ENCODE data around the gene ADAM10.

ADAM10 gene

DNA sequence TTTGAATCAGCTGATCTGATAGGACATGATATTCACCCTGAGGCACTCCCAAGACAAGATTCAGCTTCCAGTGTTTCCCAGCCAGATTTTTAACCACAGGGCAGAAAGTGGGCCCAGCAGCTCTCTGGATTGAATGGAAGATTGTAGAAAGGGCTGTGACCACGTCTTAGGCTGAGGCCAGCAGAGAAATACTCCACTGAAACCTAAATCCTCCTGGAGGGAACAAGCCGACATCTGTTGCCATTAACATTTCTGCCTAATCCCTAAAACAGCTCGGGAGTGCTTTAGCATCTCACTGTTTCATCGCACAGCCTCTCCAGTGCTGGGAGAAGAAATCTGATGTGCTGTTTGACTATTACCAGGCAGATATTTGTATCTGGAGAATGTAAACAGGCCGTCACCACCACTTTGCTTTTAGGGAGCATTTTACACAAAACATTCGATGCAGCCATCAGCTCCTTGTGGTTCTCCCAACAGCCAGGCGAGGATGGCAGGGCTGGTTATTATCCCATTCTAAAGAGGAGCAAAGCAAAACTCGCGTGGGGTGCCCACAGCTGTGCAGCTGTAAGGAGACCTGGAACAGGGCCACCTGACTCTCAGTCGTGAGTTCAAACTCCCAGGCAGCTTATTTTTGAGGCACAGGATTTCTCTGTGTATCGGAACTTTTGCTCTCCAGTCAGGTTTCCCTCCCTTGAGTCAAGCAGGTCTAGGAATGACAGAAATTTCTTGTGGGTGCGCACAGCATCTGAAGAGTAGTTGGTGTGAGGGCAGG is 200.3 kb downstream of the ADAM10 start:
- DNase-seq (ENCODE audit: low spot score): no peak
- ChIA-PET POLR2A (ENCODE audit: low non-redundant PET) (no interaction called here), CTCF (no interaction called here)
- TF ChIP-seq, protein P1, sequence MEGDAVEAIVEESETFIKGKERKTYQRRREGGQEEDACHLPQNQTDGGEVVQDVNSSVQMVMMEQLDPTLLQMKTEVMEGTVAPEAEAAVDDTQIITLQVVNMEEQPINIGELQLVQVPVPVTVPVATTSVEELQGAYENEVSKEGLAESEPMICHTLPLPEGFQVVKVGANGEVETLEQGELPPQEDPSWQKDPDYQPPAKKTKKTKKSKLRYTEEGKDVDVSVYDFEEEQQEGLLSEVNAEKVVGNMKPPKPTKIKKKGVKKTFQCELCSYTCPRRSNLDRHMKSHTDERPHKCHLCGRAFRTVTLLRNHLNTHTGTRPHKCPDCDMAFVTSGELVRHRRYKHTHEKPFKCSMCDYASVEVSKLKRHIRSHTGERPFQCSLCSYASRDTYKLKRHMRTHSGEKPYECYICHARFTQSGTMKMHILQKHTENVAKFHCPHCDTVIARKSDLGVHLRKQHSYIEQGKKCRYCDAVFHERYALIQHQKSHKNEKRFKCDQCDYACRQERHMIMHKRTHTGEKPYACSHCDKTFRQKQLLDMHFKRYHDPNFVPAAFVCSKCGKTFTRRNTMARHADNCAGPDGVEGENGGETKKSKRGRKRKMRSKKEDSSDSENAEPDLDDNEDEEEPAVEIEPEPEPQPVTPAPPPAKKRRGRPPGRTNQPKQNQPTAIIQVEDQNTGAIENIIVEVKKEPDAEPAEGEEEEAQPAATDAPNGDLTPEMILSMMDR (conservative IDR thresholded peaks at IDR 0.05; ENCODE audit: low read depth): no peak
- H3K27ac ChIP-seq: no peak overlapping the region

DNA sequence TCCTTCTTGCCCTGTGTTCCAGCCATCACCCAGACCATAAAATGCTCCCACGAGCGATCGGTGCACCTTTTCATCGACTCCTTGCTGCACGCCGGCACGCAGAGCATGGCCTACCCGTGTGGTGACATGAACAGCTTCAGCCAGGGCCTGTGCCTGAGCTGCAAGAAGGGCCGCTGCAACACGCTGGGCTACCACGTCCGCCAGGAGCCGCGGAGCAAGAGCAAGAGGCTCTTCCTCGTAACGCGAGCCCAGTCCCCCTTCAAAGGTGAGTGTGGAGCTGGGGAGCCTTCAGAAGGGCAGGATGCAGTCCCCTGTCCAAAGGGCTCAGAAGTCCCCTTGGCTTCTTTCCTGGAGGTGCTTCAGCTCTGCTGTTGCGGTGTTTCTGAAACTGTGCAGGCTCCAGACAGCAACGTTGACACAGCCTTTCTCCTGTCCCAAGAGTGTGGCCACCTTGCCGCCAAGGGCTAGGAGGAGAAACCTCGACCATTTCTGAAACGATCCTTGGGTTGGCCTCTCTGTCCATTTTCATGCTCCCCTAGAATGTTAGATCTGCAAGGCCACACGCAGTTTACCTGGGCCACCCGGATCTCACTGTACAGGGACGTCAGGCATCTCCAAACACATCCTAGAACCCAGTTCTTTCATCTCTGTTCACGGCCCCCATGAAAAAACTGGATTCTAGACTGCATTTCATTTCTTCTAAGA is 201.0 kb downstream of the ADAM10 start:
- no peak for DNase-seq (ENCODE audit: low spot score)
- TF ChIP-seq, protein P1 (conservative IDR thresholded peaks at IDR 0.05; ENCODE audit: low read depth): no peak
- ChIA-PET POLR2A (ENCODE audit: low non-redundant PET) (no interaction called here), CTCF (no interaction called here)
- no peak overlapping the region for H3K27ac ChIP-seq

DNA sequence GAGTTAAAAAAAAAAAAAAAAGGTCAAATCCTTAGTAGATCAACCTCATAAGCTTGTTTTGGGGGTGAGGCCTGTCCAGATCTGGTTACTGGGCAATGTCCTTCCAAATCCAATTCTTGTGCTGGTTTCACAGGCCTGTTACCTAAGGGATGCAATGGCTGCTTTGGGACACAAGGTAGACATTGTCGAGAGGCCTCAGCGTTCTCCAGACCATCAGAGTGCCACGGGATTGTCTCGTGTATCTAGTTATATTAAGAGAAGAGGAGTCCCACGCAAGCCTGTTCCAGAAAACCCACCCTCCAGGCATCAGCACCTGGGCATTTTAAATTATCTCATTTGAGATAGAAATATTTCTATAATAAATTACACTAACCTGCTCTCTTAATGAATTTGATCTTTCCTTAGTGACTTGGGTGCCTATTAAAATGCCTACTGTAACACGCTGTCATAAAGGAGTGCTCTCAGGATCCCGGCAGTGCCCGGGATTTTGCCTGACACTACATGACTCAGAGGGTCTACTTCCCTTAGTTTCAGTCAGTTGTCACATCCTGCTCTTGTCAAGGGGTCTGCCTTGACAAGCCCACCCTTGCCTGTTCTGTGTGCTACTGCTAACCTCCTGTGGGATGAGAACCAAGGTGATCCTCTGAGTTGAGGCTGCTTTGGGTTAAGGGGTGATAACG is 201.7 kb downstream of the ADAM10 start:
- CTCF ChIA-PET: interaction anchor here (0.6 kb wide), 1 partner anchor 106 kb away, joined by 3 read pairs; no protein-coding TSS in a partner anchor
- H3K27ac ChIP-seq: no peak overlapping the region; the same call in 1 of the 2 replicates
- POLR2A ChIA-PET (ENCODE audit: low non-redundant PET): no interaction called here

DNA sequence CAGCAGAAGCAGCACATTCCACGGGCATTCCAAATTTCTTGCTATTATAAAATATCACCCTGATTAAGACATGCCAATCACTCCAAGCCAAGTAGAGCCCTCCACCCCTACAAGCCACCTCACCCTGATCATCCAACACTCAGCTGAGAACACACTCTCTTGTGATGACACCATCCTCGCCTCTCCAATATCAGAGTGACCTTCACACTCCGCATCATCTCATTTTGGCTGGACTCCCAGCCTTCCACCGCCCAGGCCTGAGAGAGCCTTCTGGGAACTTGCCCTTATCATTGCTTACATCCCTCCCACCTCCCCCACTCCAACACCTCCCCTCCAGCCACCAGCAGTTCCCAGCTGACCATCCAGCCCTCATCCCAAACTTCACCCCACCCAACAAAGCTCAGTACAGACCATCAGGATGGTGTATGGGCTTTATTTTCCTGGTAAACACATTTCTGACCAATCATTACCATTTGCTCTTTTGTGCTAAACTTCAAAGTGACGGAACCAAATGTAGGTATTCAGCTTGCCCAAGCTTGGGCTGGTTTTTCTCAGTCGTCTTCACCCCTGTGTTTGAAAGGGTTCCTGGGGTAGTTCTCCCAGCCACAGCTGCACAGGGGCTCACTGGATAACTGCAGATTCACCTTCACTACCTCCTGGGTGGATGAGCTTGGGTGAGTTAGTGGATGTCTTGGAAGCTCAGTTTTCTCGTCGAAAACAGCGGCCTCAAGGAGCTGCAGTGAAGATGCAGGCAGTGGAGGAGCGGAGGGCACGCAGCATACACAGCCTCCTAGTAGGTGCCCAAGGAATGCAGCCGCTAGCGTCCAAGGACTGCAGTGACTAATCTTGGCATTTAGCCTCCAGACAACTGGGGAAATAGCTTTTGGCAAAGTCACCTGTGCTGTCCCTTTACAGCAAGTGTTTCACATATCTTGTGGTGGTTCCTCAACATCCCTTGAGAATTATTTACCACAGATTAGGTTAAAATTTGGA is 202.6 kb downstream of the ADAM10 start:
- ChIA-PET POLR2A (ENCODE audit: low non-redundant PET) (no interaction called here), CTCF (interaction anchor here (0.6 kb wide), 2 partner anchors 105 to 888 kb away, joined by 3 read pairs; no protein-coding TSS in a partner anchor)
- TF ChIP-seq, protein P1 (conservative IDR thresholded peaks at IDR 0.05; ENCODE audit: low read depth): no peak
- peak overlapping the region; percentile 38 for H3K27ac ChIP-seq
- DNase-seq (ENCODE audit: low spot score): peak; percentile 73

More for the DNA sequence above, 201.7 kb downstream of the ADAM10 start:
- TF ChIP-seq, protein P1 (conservative IDR thresholded peaks at IDR 0.05; ENCODE audit: low read depth): no peak
- DNase-seq (ENCODE audit: low spot score): no peak

DNA sequence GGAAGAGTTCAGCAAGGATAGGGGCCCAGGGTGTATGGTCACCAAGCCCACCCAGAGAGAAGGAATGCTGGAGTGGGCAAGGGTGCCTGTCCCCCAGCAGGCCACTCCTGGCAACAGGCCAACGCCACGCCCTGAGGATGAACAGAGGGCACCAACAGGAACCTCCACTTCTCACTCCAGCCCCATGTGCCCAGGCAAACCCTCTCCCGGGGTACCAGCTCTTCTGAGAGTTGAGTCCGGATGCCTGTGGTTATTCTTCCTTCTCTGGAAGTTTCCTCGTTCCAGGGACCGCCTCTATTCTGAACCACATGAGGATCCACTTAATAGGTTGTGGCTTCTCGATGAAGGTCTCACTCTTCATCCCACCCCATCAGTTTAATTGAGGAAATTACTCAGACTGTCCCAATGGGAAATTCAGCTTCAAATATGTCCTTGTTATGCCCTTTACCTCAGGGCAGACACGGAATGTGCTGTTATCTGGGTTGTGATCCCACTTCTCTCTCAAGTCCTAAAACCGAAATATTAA is 203.4 kb downstream of the ADAM10 start:
- TF ChIP-seq, protein P1 (conservative IDR thresholded peaks at IDR 0.05; ENCODE audit: low read depth): no peak
- no peak overlapping the region for H3K27ac ChIP-seq
- POLR2A ChIA-PET (ENCODE audit: low non-redundant PET): no interaction called here
- CTCF ChIA-PET: no interaction called here
- no peak for DNase-seq (ENCODE audit: low spot score)

Data from RWPE1 (cell line).